CD4-positive, alpha-beta T cell (primary cell): ENCODE data around the gene IGLON5. TPM values are rescaled to one million over a fixed set of nuclear protein-coding genes. Genes with fewer than 3 reads are reported as not detected.

Experiments
- ATAC-seq: fragments of 200-7000 bp; cut with Tn5 transposase; one replicate; pipeline ENCODE4 v1.10.0; 2022; ENCODE audit warnings: mild to moderate bottlenecking; ENCODE audit not compliant: poor library complexity
- CTCF ChIA-PET: fragments of 350-600 bp; sonication (Branson Sonifier 250); formaldehyde crosslinking; loops from one replicate; lab custom pipeline; 2021; ENCODE audit warnings: antibody characterized with exemption, inconsistent platforms; lab: Charles Lee
- POLR2A ChIA-PET: fragments of 350-600 bp; sonication (Branson Sonifier 250); formaldehyde crosslinking; loops from one replicate; lab custom pipeline; 2021; ENCODE audit warnings: antibody characterized with exemption, inconsistent platforms; lab: Charles Lee
- DNase-seq, 14 experiments: peaks; one replicate each; pipeline ENCODE4 v3.0.0-alpha.2; 2013 to 2020; ENCODE audit warnings: mixed read lengths in 2 of 14
- H3K27ac ChIP-seq, 2 donors: one replicate each; pipeline versions ENCODE4 v1.5.1 to v1.7.0; 2013; ENCODE audit warnings: low read length in 2 of 2, low read depth in 1 of 2, mild to moderate bottlenecking in 1 of 2
- H3K27me3 ChIP-seq, 2 experiments: 1 replicate in 1 of 2; 2 replicates in 1 of 2; pipeline versions ENCODE4 v1.6.1 to v1.7.0; 2013; ENCODE audit warnings: low read length in 2 of 2, control low read depth in 1 of 2, mild to moderate bottlenecking in 1 of 2, moderate library complexity in 1 of 2; ENCODE audit not compliant: insufficient read depth in 2 of 2, control insufficient read depth in 1 of 2
- H3K36me3 ChIP-seq: one replicate; pipeline ENCODE4 v1.6.1; 2013; ENCODE audit warnings: low read length, control low read depth; ENCODE audit not compliant: insufficient read depth
- H3K4me1 ChIP-seq: one replicate; pipeline ENCODE4 v1.6.1; 2013; ENCODE audit warnings: low read length, control low read depth; ENCODE audit not compliant: insufficient read depth
- H3K4me3 ChIP-seq: one replicate; pipeline ENCODE4 v1.5.1; 2013; ENCODE audit warnings: mild to moderate bottlenecking, low read length, moderate library complexity
- H3K9me3 ChIP-seq, 2 experiments: 1 replicate in 1 of 2; 2 replicates in 1 of 2; pipeline versions ENCODE4 v1.6.1 to v1.7.0; 2013; ENCODE audit warnings: low read length in 2 of 2, mild to moderate bottlenecking in 2 of 2, control low read depth in 1 of 2, moderate library complexity in 1 of 2; ENCODE audit not compliant: control insufficient read depth in 1 of 2, insufficient read depth in 1 of 2
- H3K27ac Mint-ChIP-seq: one replicate; pipeline ENCODE4 v1.8.0; 2020; ENCODE audit warnings: mixed read lengths
- H3K27me3 Mint-ChIP-seq: one replicate; pipeline ENCODE4 v1.8.0; 2021; ENCODE audit warnings: mixed read lengths
- H3K36me3 Mint-ChIP-seq: one replicate; pipeline ENCODE4 v1.8.0; 2021; ENCODE audit warnings: low read depth, mixed read lengths
- H3K4me1 Mint-ChIP-seq: one replicate; pipeline ENCODE4 v1.8.0; 2021; ENCODE audit warnings: low read depth, mixed read lengths
- H3K4me3 Mint-ChIP-seq: one replicate; pipeline ENCODE4 v1.8.0; 2020; ENCODE audit warnings: mild to moderate bottlenecking, mixed read lengths
- H3K9me3 Mint-ChIP-seq: one replicate; pipeline ENCODE4 v1.8.0; 2020; ENCODE audit warnings: mixed read lengths
- intact Hi-C, 2 experiments: fragments of 100-400 bp; cut with DNase I in 1 of 2; cut with micrococcal nuclease in 1 of 2; formaldehyde crosslinking; loops; one replicate each; pipeline versions ENCODE4 v1.15.1 to v1.9.0; 2023 to 2025; cut with DNase I, micrococcal nuclease
- total RNA-seq, 174 experiments: library from RNA in 2 of 174; stranded (reverse) in 2 of 174; gene quantifications; one replicate each; pipeline ENCODE4 v1.2.3 and lab custom pipeline; 2021 to 2026
- TF ChIP-seq, protein P1 (sequence below): fragments of 200-600 bp; IDR thresholded peaks from one replicate; pipeline ENCODE4 v1.8.0; 2022; ENCODE audit warnings: antibody characterized with exemption, mild to moderate bottlenecking

Gene IGLON5
- total RNA-seq, 2 experiments from 2014 or later = not detected

- DNase-seq = no peak
- H3K27me3 Mint-ChIP-seq = peaks cover 33% of the 10 kb centered on the region
- H3K4me1 ChIP-seq = no peaks in the 10 kb centered on the region
- H3K27me3 ChIP-seq = peaks cover 2 to 18% of the 10 kb centered on the region in 2 experiments
- no peak overlapping the region for H3K4me3 ChIP-seq
- no peaks in the 10 kb centered on the region for H3K36me3 ChIP-seq
- H3K9me3 ChIP-seq = peaks cover 0 to 3% of the 10 kb centered on the region in 2 experiments
- TF ChIP-seq, protein P1, sequence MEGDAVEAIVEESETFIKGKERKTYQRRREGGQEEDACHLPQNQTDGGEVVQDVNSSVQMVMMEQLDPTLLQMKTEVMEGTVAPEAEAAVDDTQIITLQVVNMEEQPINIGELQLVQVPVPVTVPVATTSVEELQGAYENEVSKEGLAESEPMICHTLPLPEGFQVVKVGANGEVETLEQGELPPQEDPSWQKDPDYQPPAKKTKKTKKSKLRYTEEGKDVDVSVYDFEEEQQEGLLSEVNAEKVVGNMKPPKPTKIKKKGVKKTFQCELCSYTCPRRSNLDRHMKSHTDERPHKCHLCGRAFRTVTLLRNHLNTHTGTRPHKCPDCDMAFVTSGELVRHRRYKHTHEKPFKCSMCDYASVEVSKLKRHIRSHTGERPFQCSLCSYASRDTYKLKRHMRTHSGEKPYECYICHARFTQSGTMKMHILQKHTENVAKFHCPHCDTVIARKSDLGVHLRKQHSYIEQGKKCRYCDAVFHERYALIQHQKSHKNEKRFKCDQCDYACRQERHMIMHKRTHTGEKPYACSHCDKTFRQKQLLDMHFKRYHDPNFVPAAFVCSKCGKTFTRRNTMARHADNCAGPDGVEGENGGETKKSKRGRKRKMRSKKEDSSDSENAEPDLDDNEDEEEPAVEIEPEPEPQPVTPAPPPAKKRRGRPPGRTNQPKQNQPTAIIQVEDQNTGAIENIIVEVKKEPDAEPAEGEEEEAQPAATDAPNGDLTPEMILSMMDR = no peak
- no peak for ATAC-seq
- no peak overlapping the region for H3K27ac Mint-ChIP-seq
- no peaks in the 10 kb centered on the region for H3K4me1 Mint-ChIP-seq
- no peak overlapping the region for H3K27ac ChIP-seq
- no peaks in the 10 kb centered on the region for H3K36me3 Mint-ChIP-seq
- intact Hi-C loops = no loop called here
- no peak overlapping the region for H3K4me3 Mint-ChIP-seq
- ChIA-PET POLR2A (no interaction called here), CTCF (no interaction called here)
- peaks cover 3% of the 10 kb centered on the region for H3K9me3 Mint-ChIP-seq
These were observed 14.0 kb upstream of the IGLON5 start for GRCh38 chr19:51297406-51297805.

- peaks cover 18 to 24% of the 10 kb centered on the region in 2 experiments for H3K9me3 ChIP-seq
- H3K4me3 ChIP-seq = no peak overlapping the region
- no peak for DNase-seq
- TF ChIP-seq, protein P1 = no peak
- ATAC-seq = no peak
- peaks cover 2 to 9% of the 10 kb centered on the region in 2 experiments for H3K27me3 ChIP-seq
- Mint-ChIP-seq H3K27ac (no peak overlapping the region), H3K9me3 (peaks cover 5% of the 10 kb centered on the region), H3K4me3 (no peak overlapping the region), H3K27me3 (peaks cover 11% of the 10 kb centered on the region), H3K4me1 (no peaks in the 10 kb centered on the region), H3K36me3 (no peaks in the 10 kb centered on the region)
- H3K36me3 ChIP-seq = no peaks in the 10 kb centered on the region
- ChIA-PET POLR2A (no interaction called here), CTCF (no interaction called here)
- intact Hi-C loops = no loop called here
- no peak overlapping the region for H3K27ac ChIP-seq
- H3K4me1 ChIP-seq = no peaks in the 10 kb centered on the region
These were observed 10.2 kb upstream of the IGLON5 start for GRCh38 chr19:51301266-51301665.

GRCh38 chr19:51305479-51305878 is 6.0 kb upstream of the IGLON5 start:
- Histone ChIP-seq H3K4me1 (no peaks in the 10 kb centered on the region), H3K27ac (no peak overlapping the region), H3K36me3 (no peaks in the 10 kb centered on the region), H3K27me3 (peaks cover 17% of the 10 kb centered on the region in 2 experiments), H3K4me3 (no peak overlapping the region), H3K9me3 (peaks cover 23 to 35% of the 10 kb centered on the region in 2 experiments)
- Mint-ChIP-seq H3K4me1 (no peaks in the 10 kb centered on the region), H3K27ac (no peak overlapping the region), H3K9me3 (peaks cover 15% of the 10 kb centered on the region), H3K36me3 (no peaks in the 10 kb centered on the region), H3K27me3 (peaks cover 39% of the 10 kb centered on the region), H3K4me3 (no peak overlapping the region)
- ATAC-seq (no peak), DNase-seq (no peak)
- ChIA-PET CTCF (no interaction called here), POLR2A (no interaction called here)
- intact Hi-C loops = no loop called here
- TF ChIP-seq, protein P1 = no peak
